HCT116 (cell line): ENCODE data around the gene RAPGEF3. TPM values are rescaled to one million over a fixed set of nuclear protein-coding genes. Genes with fewer than 3 reads are reported as not detected.

Experiments used
- ATAC-seq: fragments of 200-7000 bp; cut with Tn5 transposase; 2 replicates; pipeline ENCODE4 v1.9.1; 2020; ENCODE audit warnings: mild to moderate bottlenecking, moderate library complexity
- BruUV-seq: library from RNA; stranded (reverse); fragments of 400-500 nt; replicated peaks from 2 replicates; lab custom pipeline; 2021; lab: Mats Ljungman, UMichigan
- CTCF ChIA-PET: fragments of 300-600 bp; sonication (Branson Sonifier 250); formaldehyde crosslinking; loops from one replicate; lab custom pipeline; 2021; ENCODE audit warnings: antibody characterized with exemption; lab: Charles Lee
- POLR2A ChIA-PET: fragments of 300-600, 350-600 bp; sonication (Branson Sonifier 250); formaldehyde crosslinking; loops from one replicate; lab custom pipeline; 2021; ENCODE audit warnings: antibody characterized with exemption; lab: Charles Lee
- RAD21 ChIA-PET, 2 experiments: fragments of 300-600 bp; sonication (Branson Sonifier 250); formaldehyde crosslinking; loops; one replicate each; lab custom pipeline; 2023; ENCODE audit warnings: low total read pairs in 2 of 2; ENCODE audit not compliant: uncharacterized antibody in 2 of 2, unreplicated experiment in 2 of 2, low non-redundant PET in 1 of 2; lab: Charles Lee
- DNase-seq: peaks from one replicate; pipeline ENCODE4 v3.0.0-alpha.2; 2010; ENCODE audit warnings: low read depth, low spot score
- H2AFZ ChIP-seq: fragments of 200-600 bp; shearing (Covaris generic), sonication (generic); 2 replicates; pipeline ENCODE4 v1.6.1; 2017; ENCODE audit warnings: low read depth, mixed run types, mixed read lengths, antibody characterized with exemption, low read length; ENCODE audit not compliant: poor library complexity, severe bottlenecking
- H3K27ac ChIP-seq: 2 replicates; pipeline ENCODE4 v1.5.1; 2012; ENCODE audit warnings: low read depth, low read length
- H3K27me3 ChIP-seq: fragments of 200-600 bp; sonication (generic); 2 replicates; pipeline ENCODE4 v1.6.1; 2016; ENCODE audit warnings: mixed run types, low read length, mixed read lengths; ENCODE audit not compliant: insufficient read depth
- H3K36me3 ChIP-seq, 2 experiments: fragments of 200-500 bp in 1 of 2; fragments of 200-600 bp in 1 of 2; sonication (Bioruptor generic) in 1 of 2; sonication (generic) in 1 of 2; 2 replicates each; pipeline versions ENCODE4 v1.5.1 to v1.6.1; 2014 to 2016; ENCODE audit warnings: low read length in 2 of 2, inconsistent platforms in 1 of 2, mixed read lengths in 1 of 2, mixed run types in 1 of 2; ENCODE audit not compliant: insufficient read depth in 2 of 2, control insufficient read depth in 1 of 2
- H3K4me1 ChIP-seq, 2 experiments: fragments of 200-600 bp in 1 of 2; sonication (generic) in 1 of 2; 2 replicates each; pipeline versions ENCODE4 v1.5.1 to v1.6.1; 2012 to 2017; ENCODE audit warnings: low read length in 2 of 2, inconsistent platforms in 1 of 2, mild to moderate bottlenecking in 1 of 2, mixed read lengths in 1 of 2, mixed run types in 1 of 2, moderate library complexity in 1 of 2; ENCODE audit not compliant: insufficient read depth in 2 of 2, control insufficient read depth in 1 of 2
- H3K4me2 ChIP-seq: fragments of 200-600 bp; sonication (generic); 2 replicates; pipeline ENCODE4 v1.6.1; 2017; ENCODE audit warnings: mixed run types, low read length, mixed read lengths
- H3K4me3 ChIP-seq, 2 experiments: fragments of 200-600 bp in 1 of 2; sonication (generic) in 1 of 2; replicated peaks in 1 of 2; 2 replicates each; pipeline ENCODE4 v1.5.1; 2011 to 2016; ENCODE audit warnings: low read length in 2 of 2, control low read depth in 1 of 2, low read depth in 1 of 2, mild to moderate bottlenecking in 1 of 2, mixed read lengths in 1 of 2, mixed run types in 1 of 2
- H3K79me2 ChIP-seq: fragments of 200-600 bp; sonication (generic); 2 replicates; pipeline ENCODE4 v1.6.1; 2017; ENCODE audit warnings: mild to moderate bottlenecking, mixed run types, low read length, moderate library complexity, mixed read lengths; ENCODE audit not compliant: insufficient read depth
- H3K9ac ChIP-seq: fragments of 200-600 bp; sonication (generic); 2 replicates; pipeline ENCODE4 v1.6.1; 2016; ENCODE audit warnings: low read length, mixed read lengths
- H3K9me2 ChIP-seq: fragments of 200-600 bp; sonication (generic), shearing (Covaris generic); 2 replicates; pipeline ENCODE4 v1.6.1; 2017; ENCODE audit warnings: mixed run types, mild to moderate bottlenecking, moderate library complexity; ENCODE audit not compliant: insufficient read depth
- H3K9me3 ChIP-seq, 2 experiments: fragments of 200-500 bp in 1 of 2; fragments of 200-600 bp in 1 of 2; sonication (Bioruptor generic) in 1 of 2; sonication (generic) in 1 of 2; 2 replicates each; pipeline ENCODE4 v1.6.1; 2014 to 2017; ENCODE audit warnings: low read length in 2 of 2, mixed read lengths in 2 of 2, inconsistent platforms in 1 of 2, low read depth in 1 of 2, mild to moderate bottlenecking in 1 of 2, mixed run types in 1 of 2, moderate library complexity in 1 of 2; ENCODE audit not compliant: control insufficient read depth in 1 of 2, insufficient read depth in 1 of 2
- H4K20me1 ChIP-seq: fragments of 200-600 bp; sonication (generic), shearing (Covaris generic); 2 replicates; pipeline ENCODE4 v1.6.1; 2017; ENCODE audit warnings: mixed run types, mild to moderate bottlenecking, moderate library complexity; ENCODE audit not compliant: insufficient read depth
- CBX3 ChIP-seq: IDR thresholded peaks from 2 replicates; pipeline ENCODE4 v1.6.1; 2012; ENCODE audit warnings: low read depth
- CEBPB ChIP-seq: IDR thresholded peaks from 2 replicates; pipeline ENCODE4 v1.6.1; 2012; ENCODE audit warnings: low read depth
- ELF1 ChIP-seq: IDR thresholded peaks from 2 replicates; pipeline ENCODE4 v1.6.1; 2012; ENCODE audit warnings: low read depth, borderline replicate concordance
- EZH2 ChIP-seq: fragments of 200-600 bp; sonication (generic); IDR thresholded peaks from 2 replicates; pipeline ENCODE4 v1.6.1; 2017; ENCODE audit warnings: antibody characterized with exemption, mixed run types
- EZH2phosphoT487 ChIP-seq: fragments of 200-600 bp; IDR thresholded peaks from 2 replicates; pipeline ENCODE4 v1.6.1; 2018; ENCODE audit warnings: antibody characterized with exemption, borderline replicate concordance
- FOSL1 ChIP-seq: IDR thresholded peaks from 2 replicates; pipeline ENCODE4 v1.6.1; 2012; ENCODE audit warnings: low read depth
- POLR2AphosphoS5 ChIP-seq: IDR thresholded peaks from 2 replicates; pipeline ENCODE4 v1.6.1; 2011; ENCODE audit warnings: mild to moderate bottlenecking, low read depth, low read length, moderate library complexity
- RAD21 ChIP-seq: IDR thresholded peaks from 2 replicates; pipeline ENCODE4 v1.6.1; 2012; ENCODE audit warnings: low read depth, mild to moderate bottlenecking
- SIN3A ChIP-seq: IDR thresholded peaks from 2 replicates; pipeline ENCODE4 v1.6.1; 2012; ENCODE audit warnings: low read depth
- SP1 ChIP-seq: IDR thresholded peaks from 2 replicates; pipeline ENCODE4 v1.6.1; 2012; ENCODE audit warnings: low read depth
- YY1 ChIP-seq: IDR thresholded peaks from 2 replicates; pipeline ENCODE4 v1.6.1; 2011; ENCODE audit warnings: low read length, low read depth, moderate library complexity, mild to moderate bottlenecking; ENCODE audit not compliant: insufficient replicate concordance; ENCODE audit errors: extremely low read depth
- intact Hi-C: fragments of 100-400 bp; cut with micrococcal nuclease; formaldehyde crosslinking; loops from 2 replicates; pipeline ENCODE4 v1.10.0; 2022
- total RNA-seq: library from RNA; stranded (reverse); gene quantifications from one replicate; pipeline ENCODE4 v1.2.1, GENCODE V29; 2021; ENCODE audit not compliant: unreplicated experiment
- TF ChIP-seq, protein P1 (sequence below): IDR thresholded peaks from 2 replicates; pipeline ENCODE4 v1.6.1; 2011; ENCODE audit warnings: mild to moderate bottlenecking, low read length, moderate library complexity; ENCODE audit not compliant: insufficient replicate concordance; ENCODE audit errors: extremely low read depth

The RAPGEF3 gene
- total RNA-seq, 1 experiment from 2014 or later, result 1.8 TPM

DNA sequence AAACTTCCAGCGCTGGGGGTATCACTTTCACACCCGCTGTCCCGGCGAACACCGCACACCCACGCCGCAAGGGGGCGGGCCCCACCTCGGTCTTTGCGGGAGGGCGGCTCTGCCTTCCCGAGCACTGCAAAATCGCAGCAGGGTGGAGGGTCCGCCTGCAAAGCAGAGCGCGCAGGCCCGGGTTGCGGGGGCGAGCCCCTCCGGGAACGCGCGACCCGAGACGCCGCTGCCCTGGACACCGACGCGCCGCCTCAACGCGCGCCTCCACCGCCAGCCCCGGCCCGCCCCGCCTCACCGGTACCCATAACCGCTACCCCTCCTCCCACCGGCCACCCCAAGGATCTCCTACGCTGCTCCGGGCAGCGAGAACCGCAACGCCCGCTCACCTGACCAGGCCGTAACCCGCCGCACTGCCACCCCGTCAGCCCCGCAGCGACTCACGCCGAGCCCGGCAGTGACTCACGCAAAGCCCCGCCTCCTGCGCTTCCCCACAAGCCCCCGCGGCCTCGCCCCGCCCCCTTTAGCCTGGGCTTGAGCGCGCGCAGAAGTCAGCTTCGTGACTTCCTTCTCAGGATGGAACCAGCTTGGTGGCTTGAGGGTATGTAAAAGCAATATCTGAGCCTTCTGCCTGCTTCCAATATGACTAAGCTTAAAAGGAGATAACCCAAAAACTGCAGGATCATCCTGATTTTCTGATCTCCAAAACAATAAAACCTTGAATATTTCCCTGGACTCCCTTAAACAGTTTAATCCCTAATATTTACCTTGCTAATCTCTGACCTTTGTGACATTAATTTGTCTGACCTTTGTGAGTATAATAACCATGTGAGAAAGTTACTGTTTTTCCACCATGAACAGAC is 52.9 kb downstream of the RAPGEF3 start, which contains the start of gene RPAP3 (continued):
- TF ChIP-seq ELF1 (no peak), EZH2 (no peak), POLR2AphosphoS5 (peak; percentile 95), CEBPB (no peak), RAD21 (0 out of 2 replicates have a peak, but pooled peaks have one; percentile 3)

DNA sequence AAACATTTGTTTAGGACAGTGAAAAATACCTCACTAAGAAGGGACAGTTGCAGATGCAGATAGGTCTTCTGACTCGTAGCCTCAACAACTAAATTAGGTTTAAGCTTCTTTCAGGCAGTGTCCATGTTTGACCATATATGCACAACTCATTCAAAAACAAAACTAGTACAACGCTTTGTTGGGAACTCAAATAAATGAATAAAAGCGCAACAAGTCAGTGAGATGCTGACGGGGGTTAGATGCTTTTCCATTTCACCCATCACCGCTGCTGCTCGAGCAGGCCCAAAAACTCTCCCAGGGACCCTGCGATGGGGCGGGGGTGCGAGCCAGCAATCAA is 53.5 kb downstream of the RAPGEF3 start:
- Histone ChIP-seq H3K9me3 (no peaks in the 10 kb centered on the region), H3K4me2 (peak overlapping the region; percentile 89), H3K4me3 (peak overlapping the region; percentile 67 to 78), H4K20me1 (no peaks in the 10 kb centered on the region), H3K79me2 (peaks cover 45% of the 10 kb centered on the region), H2AFZ (no peak overlapping the region), H3K36me3 (peaks cover 0 to 6% of the 10 kb centered on the region in 2 experiments; a peak in 1 of 4 replicates), H3K4me1 (peaks cover 5 to 16% of the 10 kb centered on the region in 2 experiments; a peak in 3 of 4 replicates), H3K9ac (peak overlapping the region; percentile 75), H3K27ac (peak overlapping the region; percentile 80), H3K9me2 (no peaks in the 10 kb centered on the region), H3K27me3 (no peaks in the 10 kb centered on the region)
- ATAC-seq, result no peak
- ChIA-PET POLR2A (no interaction called here), CTCF (interaction anchor here (2.7 kb wide), 1 partner anchor 11 kb away, joined by 9 read pairs; no protein-coding TSS in a partner anchor), RAD21 (no interaction called here)
- BruUV-seq, result no TSS peak
- no peak for DNase-seq
- intact Hi-C loops, result no loop called here
- TF ChIP-seq EZH2phosphoT487 (no peak), CBX3 (no peak), SP1 (no peak), EZH2 (no peak), SIN3A (no peak), YY1 (no peak), FOSL1 (no peak)
- TF ChIP-seq, protein P1, sequence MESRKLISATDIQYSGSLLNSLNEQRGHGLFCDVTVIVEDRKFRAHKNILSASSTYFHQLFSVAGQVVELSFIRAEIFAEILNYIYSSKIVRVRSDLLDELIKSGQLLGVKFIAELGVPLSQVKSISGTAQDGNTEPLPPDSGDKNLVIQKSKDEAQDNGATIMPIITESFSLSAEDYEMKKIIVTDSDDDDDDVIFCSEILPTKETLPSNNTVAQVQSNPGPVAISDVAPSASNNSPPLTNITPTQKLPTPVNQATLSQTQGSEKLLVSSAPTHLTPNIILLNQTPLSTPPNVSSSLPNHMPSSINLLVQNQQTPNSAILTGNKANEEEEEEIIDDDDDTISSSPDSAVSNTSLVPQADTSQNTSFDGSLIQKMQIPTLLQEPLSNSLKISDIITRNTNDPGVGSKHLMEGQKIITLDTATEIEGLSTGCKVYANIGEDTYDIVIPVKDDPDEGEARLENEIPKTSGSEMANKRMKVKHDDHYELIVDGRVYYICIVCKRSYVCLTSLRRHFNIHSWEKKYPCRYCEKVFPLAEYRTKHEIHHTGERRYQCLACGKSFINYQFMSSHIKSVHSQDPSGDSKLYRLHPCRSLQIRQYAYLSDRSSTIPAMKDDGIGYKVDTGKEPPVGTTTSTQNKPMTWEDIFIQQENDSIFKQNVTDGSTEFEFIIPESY, result no peak
